GM06990 (cell line): ENCODE measurements around the gene CFTR.

Source experiments
- DNase-seq: peaks from one replicate; pipeline ENCODE4 v3.0.0-alpha.2; 2011; ENCODE audit not compliant: insufficient read length; ENCODE audit errors: extremely low read depth
- H3K27me3 ChIP-seq: replicated peaks from 2 replicates; pipeline ENCODE4 v1.6.0; 2011; ENCODE audit warnings: low read length; ENCODE audit not compliant: control insufficient read depth, insufficient read depth
- H3K36me3 ChIP-seq: 2 replicates; pipeline ENCODE4 v1.5.1; 2011; ENCODE audit warnings: low read length; ENCODE audit not compliant: control insufficient read depth, insufficient read depth
- H3K4me3 ChIP-seq: replicated peaks from 2 replicates; pipeline ENCODE4 v1.5.1; 2011; ENCODE audit warnings: low read depth, mild to moderate bottlenecking, control low read depth, low read length
- TF ChIP-seq, protein P1 (sequence below): IDR thresholded peaks from 2 replicates; pipeline ENCODE4 v1.5.1; 2011; ENCODE audit warnings: low read length, control low read depth, mild to moderate bottlenecking, inconsistent platforms; ENCODE audit not compliant: insufficient read depth, poor library complexity, severe bottlenecking

Gene CFTR

DNA sequence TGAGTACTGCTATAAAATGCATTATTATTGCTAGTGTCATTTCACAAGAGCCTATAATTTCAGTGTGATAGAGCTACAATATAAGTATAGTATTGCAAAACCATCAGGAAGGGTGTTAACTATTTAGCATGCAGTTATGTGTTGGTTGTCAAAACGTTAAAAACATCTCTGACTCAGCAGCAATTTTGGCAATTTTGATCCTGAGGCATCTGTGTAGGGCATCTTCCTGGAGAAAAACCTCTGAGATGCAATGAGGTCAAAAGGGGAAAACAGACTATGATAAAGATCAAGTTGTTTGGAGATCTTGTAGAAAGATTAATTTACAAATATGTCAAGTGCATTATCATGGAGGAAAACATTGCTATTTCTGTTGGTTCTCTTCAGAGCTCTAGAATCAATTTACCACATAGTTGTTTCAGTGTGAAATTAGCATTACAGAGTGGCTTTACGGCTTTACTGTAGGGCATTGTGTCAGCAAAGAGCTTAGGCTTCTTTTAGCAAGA lies 5.3 kb downstream of the CFTR start:
- Histone ChIP-seq H3K27me3 (no peaks in the 10 kb centered on the region; the same call in 1 of the 2 replicates), H3K4me3 (no peak overlapping the region), H3K36me3 (no peaks in the 10 kb centered on the region)
- TF ChIP-seq, protein P1, sequence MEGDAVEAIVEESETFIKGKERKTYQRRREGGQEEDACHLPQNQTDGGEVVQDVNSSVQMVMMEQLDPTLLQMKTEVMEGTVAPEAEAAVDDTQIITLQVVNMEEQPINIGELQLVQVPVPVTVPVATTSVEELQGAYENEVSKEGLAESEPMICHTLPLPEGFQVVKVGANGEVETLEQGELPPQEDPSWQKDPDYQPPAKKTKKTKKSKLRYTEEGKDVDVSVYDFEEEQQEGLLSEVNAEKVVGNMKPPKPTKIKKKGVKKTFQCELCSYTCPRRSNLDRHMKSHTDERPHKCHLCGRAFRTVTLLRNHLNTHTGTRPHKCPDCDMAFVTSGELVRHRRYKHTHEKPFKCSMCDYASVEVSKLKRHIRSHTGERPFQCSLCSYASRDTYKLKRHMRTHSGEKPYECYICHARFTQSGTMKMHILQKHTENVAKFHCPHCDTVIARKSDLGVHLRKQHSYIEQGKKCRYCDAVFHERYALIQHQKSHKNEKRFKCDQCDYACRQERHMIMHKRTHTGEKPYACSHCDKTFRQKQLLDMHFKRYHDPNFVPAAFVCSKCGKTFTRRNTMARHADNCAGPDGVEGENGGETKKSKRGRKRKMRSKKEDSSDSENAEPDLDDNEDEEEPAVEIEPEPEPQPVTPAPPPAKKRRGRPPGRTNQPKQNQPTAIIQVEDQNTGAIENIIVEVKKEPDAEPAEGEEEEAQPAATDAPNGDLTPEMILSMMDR = no peak
- DNase-seq = no peak

DNA sequence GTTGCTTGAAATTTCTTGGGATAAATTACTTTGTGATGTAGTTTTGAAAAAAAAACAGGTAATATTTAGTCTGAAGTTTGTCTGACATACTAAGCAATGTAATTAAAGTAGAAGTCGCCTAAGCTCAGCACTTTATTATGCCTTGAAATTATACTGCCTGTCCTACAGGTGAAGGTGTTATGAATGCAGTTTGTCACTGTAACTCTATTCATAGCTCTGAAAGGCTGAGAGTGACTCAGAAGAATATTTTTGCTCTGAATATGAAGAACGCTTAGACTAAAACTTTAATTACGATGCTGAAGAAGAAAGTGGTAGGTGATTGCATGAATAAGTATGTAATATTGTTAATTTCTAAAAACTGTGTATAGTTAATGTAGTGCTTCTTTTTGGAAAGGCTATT lies 9.2 kb downstream of the CFTR start:
- H3K4me3 ChIP-seq = no peak overlapping the region
- no peak for DNase-seq
- H3K27me3 ChIP-seq = no peaks in the 10 kb centered on the region; the same call in 1 of the 2 replicates
- TF ChIP-seq, protein P1 = no peak
- no peaks in the 10 kb centered on the region for H3K36me3 ChIP-seq

DNA sequence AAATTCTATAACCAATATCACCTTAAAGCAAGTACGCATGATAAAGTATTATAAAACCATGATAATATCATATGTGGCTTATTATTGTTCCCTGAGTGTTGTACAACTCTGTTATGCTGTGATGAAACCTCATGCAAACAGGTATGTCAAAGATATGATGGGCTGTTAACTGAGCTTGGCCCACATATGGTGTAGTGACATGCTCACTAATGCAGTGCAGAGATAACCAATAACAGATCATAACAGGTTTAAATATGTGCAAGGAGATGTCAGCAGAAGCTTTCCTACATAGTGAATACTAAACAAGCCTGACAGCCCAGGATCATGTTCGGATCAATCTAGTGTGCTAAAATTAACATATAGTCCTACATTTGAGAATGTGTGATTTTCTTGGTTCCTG lies 9.6 kb downstream of the CFTR start:
- no peak for DNase-seq
- H3K27me3 ChIP-seq = no peaks in the 10 kb centered on the region; the same call in 1 of the 2 replicates

DNA sequence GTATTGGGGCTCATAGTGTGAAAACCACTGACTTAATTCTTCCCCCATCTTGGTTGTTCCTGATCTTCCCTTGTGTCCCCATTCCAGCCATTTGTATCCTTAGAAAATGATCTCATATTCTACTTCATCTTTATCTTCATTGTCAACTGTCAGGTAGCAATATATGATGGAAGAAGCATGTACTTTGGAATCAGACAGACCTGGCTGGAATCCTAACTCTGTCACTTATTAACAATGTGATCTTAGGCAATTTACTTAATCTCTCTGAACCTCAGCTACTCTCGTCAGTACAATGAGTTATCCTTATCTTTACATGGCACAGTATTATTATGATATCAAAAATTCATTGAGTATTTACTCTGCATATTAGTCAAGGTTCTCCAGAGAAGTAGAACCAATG lies 10.1 kb downstream of the CFTR start:
- Histone ChIP-seq H3K4me3 (no peak overlapping the region), H3K27me3 (no peaks in the 10 kb centered on the region; the same call in 1 of the 2 replicates), H3K36me3 (no peaks in the 10 kb centered on the region)
- DNase-seq = no peak
- TF ChIP-seq, protein P1 = no peak

More for the DNA sequence above, 9.6 kb downstream of the CFTR start:
- TF ChIP-seq, protein P1 = no peak
- no peak overlapping the region for H3K4me3 ChIP-seq
- no peaks in the 10 kb centered on the region for H3K36me3 ChIP-seq

DNA sequence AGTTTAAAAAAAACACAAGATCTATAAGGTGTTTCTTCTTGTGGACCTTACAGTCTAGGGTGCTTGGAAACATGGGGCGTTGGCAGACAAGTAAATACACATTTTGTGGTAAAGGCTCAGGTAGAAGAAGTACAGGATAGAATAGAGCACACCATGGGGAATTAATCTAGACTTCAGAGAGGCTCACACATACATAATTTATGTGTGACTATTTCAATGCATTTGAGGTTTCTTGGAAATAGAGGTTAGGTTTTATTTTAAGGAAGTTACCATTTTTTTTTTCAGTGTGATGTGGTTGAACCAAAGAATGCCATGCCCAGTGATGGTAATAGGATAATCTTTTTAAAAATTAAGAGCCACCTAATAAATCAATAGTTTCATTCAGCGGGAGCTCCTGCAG lies 12.8 kb downstream of the CFTR start:
- Histone ChIP-seq H3K36me3 (no peaks in the 10 kb centered on the region), H3K27me3 (no peaks in the 10 kb centered on the region), H3K4me3 (no peak overlapping the region)
- no peak for DNase-seq
- TF ChIP-seq, protein P1 = no peak

DNA sequence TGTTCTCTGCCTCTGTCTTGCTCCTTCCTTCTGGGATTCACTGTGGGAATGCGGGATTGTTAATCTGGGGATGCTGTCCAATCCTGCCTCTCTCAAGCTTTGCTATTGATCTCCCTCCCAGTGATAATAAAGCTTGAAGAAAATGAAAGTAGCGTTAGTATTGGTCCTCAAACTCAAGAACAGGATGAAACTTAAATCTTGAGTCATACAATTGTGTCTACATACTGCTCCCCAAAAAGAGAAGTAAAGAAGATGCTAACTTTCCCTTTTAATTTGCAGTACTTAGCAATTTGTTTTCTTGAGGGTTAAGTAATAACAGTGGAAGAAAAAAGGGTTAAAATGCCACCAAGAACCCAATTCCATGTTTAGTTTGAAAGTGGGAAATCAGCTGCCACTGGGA lies 13.6 kb downstream of the CFTR start:
- no peaks in the 10 kb centered on the region for H3K36me3 ChIP-seq
- no peak for DNase-seq
- H3K4me3 ChIP-seq = no peak overlapping the region
- no peaks in the 10 kb centered on the region for H3K27me3 ChIP-seq
- TF ChIP-seq, protein P1 = no peak
